Left lung (tissue), 10 donors: ENCODE data around the gene IYD. TPM values are rescaled to one million over a fixed set of nuclear protein-coding genes. Genes with fewer than 3 reads are reported as not detected.
A peak's percentile ranks its signal among the peaks of the same experiment; 100 is the strongest.

Source experiments
- ATAC-seq: fragments of 200-7000 bp; cut with Tn5 transposase; one replicate; pipeline ENCODE4 v1.9.1; 2020; ENCODE audit warnings: moderate library complexity
- DNase-seq, 4 donors: peaks; one replicate each; pipeline ENCODE4 v3.0.0-alpha.2; 2013 to 2020
- H3K27ac ChIP-seq, 2 donors: fragments of 200-600 bp; sonication (generic) in 1 of 2; one replicate each; pipeline versions ENCODE4 v1.5.0 to v1.8.0; 2020 to 2021
- H3K27me3 ChIP-seq, 2 donors: fragments of 200-600 bp; sonication (generic) in 1 of 2; one replicate each; pipeline versions ENCODE4 v1.5.0 to v1.8.0; 2020 to 2021
- H3K36me3 ChIP-seq, 2 donors: fragments of 200-600 bp; sonication (generic) in 1 of 2; one replicate each; pipeline versions ENCODE4 v1.5.0 to v1.8.0; 2020 to 2021
- H3K4me1 ChIP-seq, 2 donors: fragments of 200-600 bp; one replicate each; pipeline ENCODE4 v1.8.0; 2021
- H3K4me3 ChIP-seq, 2 donors: fragments of 200-600 bp; sonication (generic) in 1 of 2; one replicate each; pipeline versions ENCODE4 v1.5.0 to v1.8.0; 2020 to 2021; ENCODE audit warnings: mild to moderate bottlenecking in 1 of 2
- H3K9me3 ChIP-seq, 2 donors: fragments of 200-600 bp; sonication (generic) in 1 of 2; one replicate each; pipeline versions ENCODE4 v1.5.0 to v1.8.0; 2020 to 2021
- intact Hi-C, 2 donors: fragments of 100-400 bp; cut with DNase I; formaldehyde crosslinking; loops; one replicate each; pipeline versions ENCODE4 v1.11.2 to v1.14.2; 2022
- polyA plus RNA-seq, 6 donors: library from polyadenylated mRNA; unstranded; fragments of 120-200 nt; gene quantifications; one replicate each; pipeline ENCODE4 v1.2.1, GENCODE V29; 2013; ENCODE audit not compliant: insufficient read length in 6 of 6
- total RNA-seq, 2 donors: library from RNA; stranded (reverse); fragmentation: NEBNext Ultra II Directional; extraction: Animal tissue kit (Norgen Biotek cat#: 25700); gene quantifications; one replicate each; pipeline ENCODE4 v1.2.1, GENCODE V29; 2021
- TF ChIP-seq, protein P1 (sequence below), 2 donors: fragments of 200-600 bp; sonication (generic) in 1 of 2; IDR thresholded peaks; one replicate each; pipeline versions ENCODE4 v1.5.0 to v1.8.0; 2021; ENCODE audit warnings: antibody characterized with exemption in 2 of 2
- donor health status: DM: no; HTN: yes; CAD: no.
- donor health status: DM: no; HTN: no; CAD: no.

Gene IYD
- total and polyA plus RNA-seq, 8 donors: 1.3 to 7.7 (median 2.9) TPM

DNA sequence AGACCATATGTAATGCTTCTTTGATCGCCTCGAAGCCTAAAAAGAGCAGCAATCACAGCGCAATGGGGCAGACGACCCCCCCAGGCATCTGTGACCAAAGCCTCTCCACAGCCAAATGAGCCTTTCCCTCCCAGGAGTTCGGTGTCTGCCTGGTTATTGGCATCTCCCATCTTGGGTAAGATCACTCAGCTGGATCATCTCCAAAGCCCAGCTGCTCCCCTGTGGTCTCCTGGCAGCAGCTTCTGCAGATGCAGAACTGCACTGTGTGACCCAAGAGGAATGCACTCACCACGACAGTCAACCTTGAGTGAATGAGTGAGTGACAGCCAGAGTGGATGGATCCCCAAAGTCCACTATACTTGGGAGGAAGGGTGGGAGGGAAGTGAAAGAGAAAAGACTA, 44.8 kb upstream of the IYD start:
- no peak for ATAC-seq
- H3K27ac ChIP-seq: no peak overlapping the region
- no peaks in the 10 kb centered on the region for H3K27me3 ChIP-seq
- TF ChIP-seq, protein P1, sequence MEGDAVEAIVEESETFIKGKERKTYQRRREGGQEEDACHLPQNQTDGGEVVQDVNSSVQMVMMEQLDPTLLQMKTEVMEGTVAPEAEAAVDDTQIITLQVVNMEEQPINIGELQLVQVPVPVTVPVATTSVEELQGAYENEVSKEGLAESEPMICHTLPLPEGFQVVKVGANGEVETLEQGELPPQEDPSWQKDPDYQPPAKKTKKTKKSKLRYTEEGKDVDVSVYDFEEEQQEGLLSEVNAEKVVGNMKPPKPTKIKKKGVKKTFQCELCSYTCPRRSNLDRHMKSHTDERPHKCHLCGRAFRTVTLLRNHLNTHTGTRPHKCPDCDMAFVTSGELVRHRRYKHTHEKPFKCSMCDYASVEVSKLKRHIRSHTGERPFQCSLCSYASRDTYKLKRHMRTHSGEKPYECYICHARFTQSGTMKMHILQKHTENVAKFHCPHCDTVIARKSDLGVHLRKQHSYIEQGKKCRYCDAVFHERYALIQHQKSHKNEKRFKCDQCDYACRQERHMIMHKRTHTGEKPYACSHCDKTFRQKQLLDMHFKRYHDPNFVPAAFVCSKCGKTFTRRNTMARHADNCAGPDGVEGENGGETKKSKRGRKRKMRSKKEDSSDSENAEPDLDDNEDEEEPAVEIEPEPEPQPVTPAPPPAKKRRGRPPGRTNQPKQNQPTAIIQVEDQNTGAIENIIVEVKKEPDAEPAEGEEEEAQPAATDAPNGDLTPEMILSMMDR (IDR thresholded peaks at IDR 0.05): no peak
- DNase-seq: no peak
- no peak overlapping the region for H3K4me3 ChIP-seq
- intact Hi-C loops: no loop called here
- H3K4me1 ChIP-seq: peaks cover 0 to 13% of the 10 kb centered on the region in 2 donors
- H3K36me3 ChIP-seq: no peaks in the 10 kb centered on the region
- H3K9me3 ChIP-seq: no peaks in the 10 kb centered on the region

DNA sequence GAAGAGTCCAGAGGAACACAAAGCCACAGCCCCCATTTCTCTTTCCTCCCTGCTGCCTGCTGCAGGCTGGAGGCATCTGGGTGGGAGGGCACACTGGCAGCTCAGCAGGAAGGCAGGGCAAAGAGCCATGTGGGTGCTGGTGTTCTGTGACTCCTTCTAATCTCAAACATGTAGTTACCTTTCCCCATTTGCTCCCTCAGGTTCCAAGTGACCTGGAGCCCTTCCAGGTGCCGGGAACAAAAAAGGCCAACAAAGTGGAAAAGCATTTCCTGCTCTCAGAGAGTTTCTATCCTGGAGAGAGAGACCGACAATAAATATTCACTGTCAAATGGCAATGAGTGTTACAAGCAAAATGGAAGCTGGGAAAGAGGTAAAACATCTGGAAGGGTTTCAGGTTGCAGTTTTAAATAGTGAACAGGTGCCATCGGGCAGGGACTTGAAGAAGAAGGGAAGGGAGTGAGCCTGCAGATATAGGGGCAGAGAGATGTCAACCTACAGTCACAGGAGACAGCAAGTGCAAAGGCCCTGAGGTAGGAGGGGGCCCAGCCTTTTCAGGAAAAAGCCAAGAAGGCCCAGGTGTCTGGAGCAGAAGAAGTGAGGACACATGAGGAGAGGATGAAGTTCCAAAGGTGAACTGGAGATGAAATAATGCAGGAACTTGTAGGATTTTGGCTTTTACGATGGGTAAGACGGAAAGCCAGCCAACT, 43.6 kb upstream of the IYD start:
- Histone ChIP-seq H3K27me3 (no peaks in the 10 kb centered on the region), H3K4me1 (peaks cover 0 to 13% of the 10 kb centered on the region in 2 donors), H3K4me3 (no peak overlapping the region), H3K9me3 (no peaks in the 10 kb centered on the region), H3K27ac (no peak overlapping the region), H3K36me3 (no peaks in the 10 kb centered on the region)
- peak; percentile 55 for ATAC-seq
- intact Hi-C loops: no loop called here
- TF ChIP-seq, protein P1 (IDR thresholded peaks at IDR 0.05): no peak
- DNase-seq: peak in 1 of 4 donors; percentile 46

DNA sequence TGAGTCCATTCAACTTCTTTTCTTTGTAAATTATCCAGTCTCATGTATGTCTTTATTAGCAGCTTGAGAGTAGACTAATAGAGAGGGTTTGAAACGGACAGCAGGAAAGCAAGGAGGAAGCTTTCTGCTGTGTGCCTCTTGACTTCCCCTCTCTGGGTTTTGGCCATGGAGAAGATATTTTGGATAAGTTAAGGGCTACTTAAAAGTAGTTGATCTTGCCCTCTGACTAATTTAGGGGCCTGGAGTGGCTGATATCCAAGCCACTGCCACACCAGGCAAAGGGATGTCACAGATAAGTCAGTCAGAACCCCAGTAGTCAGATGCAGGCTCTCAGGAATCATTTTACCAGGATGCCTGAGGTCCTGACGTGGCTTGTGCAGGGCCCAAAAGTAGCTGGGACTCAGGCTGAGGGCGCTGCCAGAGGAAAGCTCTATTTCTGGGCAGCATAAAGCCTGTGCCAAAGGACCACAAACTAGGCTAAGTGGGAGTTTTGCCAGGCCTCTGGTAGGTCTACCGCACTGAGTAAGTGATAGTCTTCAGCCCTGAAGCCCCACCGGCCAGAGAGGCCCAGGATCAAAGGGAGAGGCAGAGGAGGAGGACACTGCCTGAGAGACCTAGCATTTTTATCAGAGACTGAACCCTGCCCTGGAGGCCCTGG, 41.6 kb upstream of the IYD start:
- no peak for DNase-seq
- H3K4me3 ChIP-seq: no peak overlapping the region
- no peaks in the 10 kb centered on the region for H3K9me3 ChIP-seq
- H3K27me3 ChIP-seq: no peaks in the 10 kb centered on the region
- H3K27ac ChIP-seq: no peak overlapping the region
- H3K4me1 ChIP-seq: peaks cover 0 to 13% of the 10 kb centered on the region in 2 donors
- TF ChIP-seq, protein P1 (IDR thresholded peaks at IDR 0.05): no peak
- no peak for ATAC-seq
- H3K36me3 ChIP-seq: no peaks in the 10 kb centered on the region
- intact Hi-C loops: no loop called here

DNA sequence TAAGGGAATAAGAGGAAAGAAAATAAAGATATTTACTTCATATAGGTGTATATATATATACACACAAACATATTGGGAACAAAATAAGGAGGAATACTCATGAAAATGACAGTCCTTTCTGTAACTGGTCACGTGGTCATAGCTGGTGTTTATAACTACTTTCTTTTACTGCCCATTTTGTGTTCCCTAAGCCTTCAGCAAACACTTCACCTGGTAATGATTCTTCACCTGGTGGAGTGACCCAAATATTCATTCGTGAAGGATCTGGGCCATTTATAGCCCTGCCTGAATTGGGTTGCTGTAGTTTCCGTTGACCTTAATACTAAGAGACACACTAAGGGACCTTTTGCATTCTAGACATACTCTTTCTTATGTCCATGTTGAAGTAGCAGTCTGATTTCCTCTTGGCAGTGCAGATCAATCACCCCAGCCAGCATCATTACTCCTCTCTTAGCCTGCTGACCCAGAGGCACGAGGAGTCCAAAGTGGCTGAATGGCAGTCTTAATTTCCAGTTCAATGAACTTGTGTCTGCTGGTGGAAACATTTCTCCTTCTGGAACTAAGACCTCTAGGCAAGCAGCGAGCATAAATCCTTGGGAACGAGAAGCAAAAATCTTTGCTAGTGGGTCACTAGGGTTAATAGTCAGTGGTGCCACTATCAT, 39.9 kb upstream of the IYD start:
- TF ChIP-seq, protein P1 (IDR thresholded peaks at IDR 0.05): no peak
- intact Hi-C loops: no loop called here
- ATAC-seq: peak; percentile 86

DNA sequence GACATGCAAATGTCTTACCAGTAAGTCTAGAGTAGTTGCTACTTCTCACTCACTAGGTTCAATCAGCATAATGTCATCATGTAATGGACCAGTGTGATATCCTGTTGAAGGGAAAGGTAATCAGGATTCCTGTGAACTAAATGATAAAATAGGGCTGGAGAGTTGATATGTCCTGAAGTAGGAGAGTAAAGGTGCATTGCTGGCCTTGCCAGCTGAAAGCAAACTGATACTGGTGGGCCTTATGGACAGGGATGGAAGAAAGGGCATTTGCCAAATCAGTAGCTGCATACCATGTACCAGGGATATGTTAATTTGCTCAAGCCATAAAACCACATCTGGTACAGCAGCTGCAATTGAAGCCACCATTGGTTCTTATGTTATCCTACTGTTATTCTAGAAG, 37.5 kb upstream of the IYD start:
- intact Hi-C loops: loop anchor here in 1 of 2 donors (5.0 kb wide), 1 partner anchor 249 kb away; no protein-coding TSS in a partner anchor
- Histone ChIP-seq H3K27me3 (no peaks in the 10 kb centered on the region), H3K4me1 (no peaks in the 10 kb centered on the region), H3K4me3 (no peak overlapping the region), H3K27ac (no peak overlapping the region), H3K36me3 (no peaks in the 10 kb centered on the region), H3K9me3 (no peaks in the 10 kb centered on the region)
- TF ChIP-seq, protein P1 (IDR thresholded peaks at IDR 0.05): no peak
- DNase-seq (no peak), ATAC-seq (no peak)

More for the DNA sequence above, 39.9 kb upstream of the IYD start:
- Histone ChIP-seq H3K4me3 (no peak overlapping the region), H3K27me3 (no peaks in the 10 kb centered on the region), H3K36me3 (no peaks in the 10 kb centered on the region), H3K27ac (no peak overlapping the region), H3K9me3 (no peaks in the 10 kb centered on the region), H3K4me1 (peaks cover 0 to 9% of the 10 kb centered on the region in 2 donors)
- no peak for DNase-seq
